Activated naive CD4-positive, alpha-beta T cell treated with anti-CD3 and anti-CD28 coated beads, Interleukin-2, amount 10 ng/mL, durations not matched to agents 5 hours and 36 hours (primary cell): ENCODE data around the gene COL7A1. TPM values are rescaled to one million over a fixed set of nuclear protein-coding genes. Genes with fewer than 3 reads are reported as not detected.

Source experiments
- microRNA-seq: library from miRNA; unstranded; fragments of <30 nt; microRNA quantifications from one replicate; pipeline ENCODE4 v1.2.0, GENCODE V29; 2022; ENCODE audit warnings: borderline microRNAs expressed, borderline replicate concordance
- total RNA-seq, 2 experiments: library from RNA; stranded (reverse); gene quantifications; one replicate each; pipeline ENCODE4 v1.2.3, GENCODE V29; 2021

The COL7A1 gene
- total RNA-seq: under 1 TPM; 0.17 to 0.60 TPM

DNA sequence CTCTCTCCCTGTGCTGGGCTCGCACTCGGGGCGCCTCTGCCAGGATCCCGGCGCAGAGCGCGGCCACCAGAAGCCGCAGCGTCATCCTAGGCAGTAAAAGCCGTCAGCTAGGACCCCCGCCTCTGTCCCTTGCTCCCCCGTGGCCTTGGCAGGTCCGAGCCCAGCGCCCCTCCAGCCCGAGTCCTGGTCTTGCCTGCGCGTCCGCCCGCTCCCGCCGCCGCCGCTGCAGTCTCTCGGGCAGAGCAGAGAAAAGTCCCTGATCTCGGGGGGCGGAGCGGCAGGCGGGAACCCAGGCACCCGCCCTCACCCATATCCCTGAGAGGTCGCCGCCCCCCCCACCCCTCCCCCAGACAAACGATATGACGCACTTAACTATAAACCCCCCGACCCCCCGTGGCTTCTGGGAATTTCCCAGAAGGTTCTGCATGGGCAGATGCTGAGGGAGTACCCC, at the start of gene COL7A1:
Gene COL7A1 (minus strand): TSS at position 255 of the 451 bp plus-strand sequence. CDS start 170 bp downstream, at position 85.

DNA sequence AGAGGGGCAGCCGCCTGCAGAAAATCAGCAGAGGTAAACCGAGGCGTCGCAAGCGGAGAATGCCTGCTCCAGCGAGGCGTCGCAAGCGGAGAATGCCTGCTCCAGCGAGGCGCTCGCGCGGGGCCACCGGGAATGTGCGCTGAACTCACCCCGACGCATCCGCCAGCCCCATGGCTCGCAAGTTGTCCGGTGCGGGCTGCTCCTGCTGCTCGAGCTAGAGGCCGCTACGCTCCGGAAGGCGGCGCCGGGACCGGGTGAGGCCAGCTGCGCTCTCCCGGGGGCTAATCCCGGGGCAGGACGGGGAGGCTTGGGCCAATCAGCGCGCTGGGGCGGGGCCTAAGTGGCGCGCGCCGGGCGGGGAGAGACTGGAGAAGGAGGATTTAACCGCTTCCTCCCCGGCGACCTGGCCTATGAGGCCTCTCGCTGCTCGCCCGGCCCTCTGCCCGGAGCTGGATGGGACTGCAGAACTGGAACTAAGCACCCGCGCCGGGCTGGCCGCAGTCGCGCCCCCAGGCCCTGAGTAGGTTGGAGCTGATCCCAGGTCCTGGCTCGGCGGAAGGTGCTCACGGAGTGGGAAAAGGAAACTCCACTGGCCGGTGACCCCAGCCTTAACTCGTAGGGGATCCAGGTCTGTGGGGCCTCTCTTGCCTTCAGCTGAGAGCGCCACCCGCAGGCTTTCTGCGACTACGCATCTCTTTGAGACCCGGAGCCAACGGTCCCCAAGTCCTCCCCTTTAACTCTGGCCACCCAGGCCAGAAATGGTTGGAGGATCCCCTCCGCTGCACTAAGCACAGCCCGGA, 40.3 kb upstream of the COL7A1 start, which contains the start of gene SLC26A6:
Gene SLC26A6 (minus strand): TSS at position 240 of the 800 bp plus-strand sequence. CDS start 68 bp downstream, at position 172.

DNA sequence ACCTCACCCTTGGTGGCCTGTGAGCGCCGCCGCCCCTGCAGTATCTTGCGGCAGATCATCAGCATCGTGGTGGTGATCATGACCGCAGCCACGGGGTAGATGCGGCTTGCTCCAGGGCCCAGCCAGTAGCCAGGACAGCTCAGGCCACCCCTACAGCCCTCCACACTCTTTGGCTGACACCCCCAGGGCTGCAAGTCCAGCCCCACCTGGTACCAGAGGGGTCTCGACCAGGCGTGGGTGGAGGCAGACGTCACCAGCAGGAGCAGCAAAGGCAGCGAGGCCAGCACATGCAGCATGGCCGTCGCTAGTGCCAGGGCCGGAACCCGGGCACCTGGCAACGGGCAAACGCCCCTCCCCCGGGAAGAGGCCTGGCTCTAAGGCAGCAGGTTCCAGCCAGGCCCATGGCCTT, 26.3 kb upstream of the COL7A1 start, which contains the start of gene TMEM89:
Gene TMEM89 (minus strand): TSS at position 309 of the 409 bp plus-strand sequence. CDS start 13 bp downstream, at position 296.

DNA sequence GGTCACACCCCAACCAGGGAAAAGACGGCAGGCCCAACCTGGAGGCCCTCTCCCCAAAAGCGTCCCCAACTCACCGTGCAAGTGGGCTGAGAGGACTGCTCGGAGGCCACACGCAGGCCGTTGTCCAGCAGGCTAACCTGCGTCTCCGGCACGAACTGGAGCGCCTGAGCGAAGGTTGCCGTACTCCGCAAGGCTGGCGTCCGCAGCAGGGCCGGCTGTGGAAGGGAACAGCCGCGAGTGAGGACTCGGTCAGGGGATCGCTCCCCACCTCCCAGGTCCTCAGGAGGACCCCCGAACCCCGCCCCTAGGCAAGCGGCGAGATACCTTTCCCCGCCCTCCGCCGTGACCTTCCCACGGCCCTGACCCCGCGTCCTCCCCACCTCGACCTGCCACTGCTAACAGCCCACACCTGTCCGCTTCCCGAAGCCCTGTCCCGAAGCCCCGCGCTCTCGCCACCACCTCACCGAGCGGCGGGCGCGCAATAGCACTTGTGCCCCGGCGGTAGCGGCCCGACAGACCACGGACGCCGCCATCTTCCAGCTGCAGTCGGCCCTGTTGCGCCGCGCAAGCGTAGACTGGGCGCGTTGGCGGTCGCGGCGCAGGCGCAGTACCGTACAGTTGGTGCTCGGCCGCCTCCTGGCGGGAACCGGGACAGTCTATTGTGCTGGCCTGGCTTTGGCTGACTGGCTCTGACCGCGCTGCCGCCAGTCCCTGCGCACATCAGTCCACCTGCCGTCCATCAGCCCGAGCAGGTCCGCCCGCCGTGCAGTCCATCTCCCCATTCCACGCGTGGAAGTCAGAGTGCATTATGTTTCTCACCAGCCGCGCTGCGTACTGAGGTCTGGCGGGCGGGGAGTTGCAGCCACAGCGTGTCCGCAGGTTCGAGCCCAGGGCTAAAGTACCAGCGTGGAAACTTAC, 14.2 kb upstream of the COL7A1 start, which contains the start of gene UQCRC1:
Gene UQCRC1 (minus strand): TSS at position 559 of the 918 bp plus-strand sequence. CDS start 26 bp downstream, at position 533.

DNA sequence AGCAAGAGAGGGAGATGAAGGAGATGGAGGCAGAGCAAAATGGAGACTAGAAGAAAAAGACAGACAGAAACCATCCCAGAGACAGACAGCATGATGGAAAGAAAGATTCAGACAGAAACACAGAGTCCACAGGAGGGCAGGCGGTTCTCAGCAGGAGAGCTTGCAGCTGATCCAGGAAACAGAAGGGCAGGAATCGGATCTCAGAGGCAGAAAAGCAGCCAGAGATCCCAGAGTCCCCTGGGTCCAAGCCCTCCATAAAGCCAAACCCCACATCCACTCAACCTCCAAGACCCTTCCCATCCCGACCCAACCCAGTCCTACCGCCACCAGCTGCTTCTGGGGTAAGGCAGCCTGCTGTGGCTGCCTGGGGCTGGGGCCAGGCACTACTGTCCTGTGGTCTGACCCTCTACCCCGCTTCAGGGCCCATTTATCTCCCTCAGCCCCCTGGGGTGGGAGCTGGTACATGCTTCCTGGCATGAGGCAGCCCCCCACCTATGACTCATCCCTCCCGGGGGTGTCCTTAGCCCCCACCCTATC, 31.7 kb downstream of the COL7A1 start, which contains the start of gene UCN2:
Gene UCN2 (minus strand): TSS at position 400 of the 537 bp plus-strand sequence. CDS start 657 bp downstream, outside the sequence.

DNA sequence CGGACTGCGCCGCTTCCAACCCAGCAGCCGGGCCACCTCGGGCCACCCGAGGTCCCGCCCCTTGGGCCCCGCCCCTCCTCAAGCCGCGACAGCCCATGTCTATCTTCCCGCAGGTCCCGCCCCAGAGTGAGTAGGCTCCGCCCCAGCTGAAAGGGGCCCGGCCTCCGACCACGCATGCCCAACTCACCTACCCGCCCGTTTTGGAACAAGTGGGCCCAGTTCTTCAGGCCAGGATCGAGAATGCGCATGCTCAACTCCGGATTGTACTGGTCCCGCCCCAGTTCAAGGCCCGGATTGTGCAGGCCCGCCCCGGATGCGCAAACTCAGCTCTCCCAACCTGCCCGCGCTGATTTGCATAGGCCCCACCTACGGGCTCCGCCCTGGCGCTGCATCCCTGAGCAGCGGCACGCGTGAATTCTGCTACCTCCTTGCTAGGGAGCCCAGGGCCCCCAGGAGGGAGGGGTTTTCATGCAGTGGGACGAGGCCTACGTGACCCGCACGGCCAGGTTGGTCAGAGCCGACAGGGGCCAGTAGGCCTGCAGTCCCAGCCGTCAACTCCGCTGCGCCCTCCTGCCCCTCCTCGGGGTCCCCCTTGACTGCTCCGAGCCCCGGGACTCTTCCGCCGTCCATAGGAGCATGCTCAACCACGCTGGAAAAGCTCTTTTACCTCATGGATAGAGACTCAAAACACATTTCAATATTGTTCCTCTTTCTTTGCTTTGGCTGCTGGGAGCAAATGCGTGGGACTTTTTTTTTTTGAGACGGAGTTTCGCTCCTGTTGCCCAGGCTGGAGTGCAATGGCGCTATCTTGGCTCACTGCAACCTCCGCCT, 38.1 kb downstream of the COL7A1 start, which contains the start of gene PFKFB4:
Gene PFKFB4 (minus strand): TSS at position 8 of the 831 bp plus-strand sequence. CDS start 26 bp downstream, outside the sequence.

Small RNA genes lying within 50 kb of the gene (microRNA-seq; reads per million reads assigned to microRNA genes)
- gene MIR4793: not detected
- gene MIR6823: 1.0 reads per million
- not detected for gene MIR711

Other genes starting within 250 kb of the COL7A1 start
- gene FBXW12, start 223.1 kb downstream of the COL7A1 start, total RNA-seq: not detected
- 1 to 10 TPM; 2.1 to 2.6 TPM for gene PLXNB1, start 165.2 kb downstream of the COL7A1 start, total RNA-seq
- 10 to 100 TPM; 11.7 to 11.8 TPM for gene CCDC51, start 155.2 kb downstream of the COL7A1 start, total RNA-seq
- 100 to 1,000 TPM; 293 to 318 TPM for gene TMA7, start 155.1 kb downstream of the COL7A1 start, total RNA-seq
- 10 to 100 TPM; 13.5 to 14.9 TPM for gene ATRIP, start 148.6 kb downstream of the COL7A1 start, total RNA-seq
- 100 to 1,000 TPM; 142 to 151 TPM for gene SHISA5, start 91.2 kb downstream of the COL7A1 start, total RNA-seq
- 10 to 100 TPM; 33.7 to 38.4 TPM for gene PFKFB4, start 38.5 kb downstream of the COL7A1 start, total RNA-seq
- not detected for gene UCN2, start 31.5 kb downstream of the COL7A1 start, total RNA-seq
- gene UQCRC1, start 14.3 kb upstream of the COL7A1 start, total RNA-seq: 100 to 1,000 TPM; 117 to 140 TPM
- gene TMEM89, start 26.4 kb upstream of the COL7A1 start, total RNA-seq: under 1 TPM in 1 of 2 experiments, not detected in 1; 0.55 TPM
- 10 to 100 TPM; 40.6 to 49.0 TPM for gene SLC26A6, start 40.1 kb upstream of the COL7A1 start, total RNA-seq
- 1 to 10 TPM; 7.3 to 8.1 TPM for gene CELSR3, start 67.6 kb upstream of the COL7A1 start, total RNA-seq
- 10 to 100 TPM; 37.3 to 42.7 TPM for gene NCKIPSD, start 90.6 kb upstream of the COL7A1 start, total RNA-seq
- 10 to 100 TPM; 53.2 to 53.8 TPM for gene IP6K2, start 121.9 kb upstream of the COL7A1 start, total RNA-seq